ENCODE results near the gene EFCAB6. TPM values are rescaled to one million over a fixed set of nuclear protein-coding genes. Genes with fewer than 3 reads are reported as not detected.

The EFCAB6 gene
- total and polyA plus RNA-seq, 9 of the 15 experiments (the other 6 are each of a cell fraction or from before 2014, with no cell fraction given) = 0.06 TPM; not detected in 8

DNA sequence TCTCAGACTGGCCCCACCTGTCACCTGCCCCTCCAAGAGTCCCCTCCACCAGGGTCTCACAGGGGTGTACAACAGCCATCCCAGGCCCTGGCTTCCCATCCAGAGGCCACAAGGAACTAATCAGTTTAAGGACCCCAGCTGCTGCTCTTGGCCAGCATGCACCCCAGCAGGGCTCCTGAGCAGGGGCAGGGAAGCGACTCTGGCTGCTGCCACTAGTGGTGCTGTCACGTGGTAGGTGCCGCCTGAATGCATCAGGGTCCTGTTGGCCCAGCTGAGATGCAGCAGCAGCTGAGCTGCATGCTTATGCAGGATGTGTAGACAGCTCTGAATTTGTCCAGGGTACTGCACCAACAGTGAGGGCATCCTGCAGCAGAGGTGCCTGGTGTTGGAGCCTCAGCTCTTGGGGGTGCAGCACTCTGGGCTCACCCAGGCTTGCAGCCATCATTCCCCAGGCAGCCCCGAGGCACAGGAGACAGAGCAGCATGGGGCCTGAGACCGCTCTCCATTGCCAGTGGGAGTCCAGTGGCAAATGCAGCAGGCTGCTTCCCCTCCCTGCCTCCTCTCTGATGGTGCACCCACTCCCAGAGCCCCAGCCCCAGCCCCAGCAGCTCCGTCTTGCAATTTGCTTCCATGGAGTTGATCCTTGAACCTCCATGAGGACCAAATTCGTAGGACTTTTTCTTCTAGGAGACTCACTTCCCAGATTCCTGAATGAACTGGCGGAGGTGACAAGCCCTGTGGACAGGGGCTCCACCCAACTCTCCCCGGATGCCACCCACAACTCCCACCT, 301.6 kb downstream of the EFCAB6 start:
- Histone ChIP-seq H3K79me2 (ENCODE audit: control insufficient read depth, insufficient read depth, low read length) (no peaks in the 10 kb centered on the region), H4K20me1 (replicated peaks; ENCODE audit: control insufficient read depth, insufficient read depth, low read length) (no peaks in the 10 kb centered on the region), H3K4me1 (replicated peaks in 1 of 2; ENCODE audit: control insufficient read depth in 2 of 2, insufficient read depth in 2 of 2, low read length in 2 of 2) (no peaks in the 10 kb centered on the region), H3K27me3 (ENCODE audit: control insufficient read depth in 2 of 2, insufficient read depth in 2 of 2, low read length in 2 of 2) (no peaks in the 10 kb centered on the region; a peak in 1 of 5 replicates), H3K9me3 (replicated peaks; ENCODE audit: control insufficient read depth, insufficient read depth, low read depth, low read length) (no peaks in the 10 kb centered on the region), H2AFZ (ENCODE audit: low read depth, low read length) (no peak overlapping the region), H3K4me2 (ENCODE audit: insufficient read depth, low read length) (no peak overlapping the region), H3K36me3 (ENCODE audit: control insufficient read depth, insufficient read depth, low read length) (no peaks in the 10 kb centered on the region), H3K4me3 (no peak overlapping the region), H3K9ac (ENCODE audit: insufficient read depth in 1 of 2, low read depth in 2 of 2, low read length in 2 of 2) (no peak overlapping the region; a peak in 1 of 4 replicates), H3K27ac (ENCODE audit: extremely low read depth, low read depth, low read length) (no peak overlapping the region), H3K9me1 (ENCODE audit: control insufficient read depth, insufficient read depth, low read length) (no peaks in the 10 kb centered on the region)
- ATAC-seq (no peak), FAIRE-seq (no peak), DNase-seq (ENCODE audit: extremely low read depth in 1 of 4, low spot score in 3 of 4) (no peak)
- intact Hi-C loops (cut with micrococcal nuclease) = no loop called here
- ChIA-PET CTCF (ENCODE audit: low intra/inter-chr PET ratio) (no interaction called here), POLR2A (no interaction called here)
- BruUV-seq (replicated peaks) = no TSS peak
- in situ Hi-C loops (cut with MboI) = no loop called here
- WGBS (ENCODE audit: insufficient coverage, low coverage, missing lambda C conversion rate) = 2% methylated on average over 7 of the region's 9 CpGs
- TF ChIP-seq ZNF407 (IDR thresholded peaks at IDR 0.05; ENCODE audit: low read depth) (no peak), MCM7 (IDR thresholded peaks at IDR 0.05) (no peak), DDX20 (tag; IDR thresholded peaks at IDR 0.05; ENCODE audit: low read depth) (no peak), TCFL5 (CRISPR knock-in tag; conservative IDR thresholded peaks at IDR 0.05) (no peak), DMBX1 (CRISPR knock-in tag; IDR thresholded peaks at IDR 0.05; ENCODE audit: borderline replicate concordance) (no peak), ILF3 (IDR thresholded peaks at IDR 0.05; ENCODE audit: borderline replicate concordance) (no peak), HOXB6 (CRISPR knock-in tag; IDR thresholded peaks at IDR 0.05; ENCODE audit: borderline replicate concordance) (no peak), JUN (IDR thresholded peaks at IDR 0.05; ENCODE audit: borderline replicate concordance, low read depth, low read length) (no peak), JUN (CRISPR knock-in tag; IDR thresholded peaks at IDR 0.05; ENCODE audit: borderline replicate concordance) (no peak), ZNF133 (CRISPR knock-in tag; IDR thresholded peaks at IDR 0.05) (no peak), ZNF699 (CRISPR knock-in tag; IDR thresholded peaks at IDR 0.05; ENCODE audit: insufficient replicate concordance) (no peak), EP300 (IDR thresholded peaks at IDR 0.05; ENCODE audit: low read length) (no peak), MYC (IDR thresholded peaks at IDR 0.05; ENCODE audit: low read depth, low read length) (no peak), MYC (CRISPR knock-in tag; IDR thresholded peaks at IDR 0.05; ENCODE audit: borderline replicate concordance, low read depth) (no peak), TRIM28 (IDR thresholded peaks at IDR 0.05) (no peak)
- TF ChIP-seq, protein P1, sequence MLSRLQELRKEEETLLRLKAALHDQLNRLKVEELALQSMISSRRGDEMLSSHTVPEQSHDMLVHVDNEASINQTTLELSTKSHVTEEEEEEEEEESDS (CRISPR knock-in tag; IDR thresholded peaks at IDR 0.05) = no peak

Measured in K562 (cell line).